HG02943 (cell line): Measurements from ENCODE around the gene GNA14.
"Not testable (repeated sequence)": the region's sequence is repeated elsewhere in the genome, so short reads cannot be mapped to it uniquely, and the experiment has no call there.

ENCODE experiments used
- ATAC-seq: cut with Tn5 transposase; IDR thresholded peaks from one replicate; pipeline ENCODE4 v1.9.1; 2021; ENCODE audit warnings: mild to moderate bottlenecking, low read depth, moderate library complexity; ENCODE audit not compliant: unreplicated experiment

Gene GNA14

DNA sequence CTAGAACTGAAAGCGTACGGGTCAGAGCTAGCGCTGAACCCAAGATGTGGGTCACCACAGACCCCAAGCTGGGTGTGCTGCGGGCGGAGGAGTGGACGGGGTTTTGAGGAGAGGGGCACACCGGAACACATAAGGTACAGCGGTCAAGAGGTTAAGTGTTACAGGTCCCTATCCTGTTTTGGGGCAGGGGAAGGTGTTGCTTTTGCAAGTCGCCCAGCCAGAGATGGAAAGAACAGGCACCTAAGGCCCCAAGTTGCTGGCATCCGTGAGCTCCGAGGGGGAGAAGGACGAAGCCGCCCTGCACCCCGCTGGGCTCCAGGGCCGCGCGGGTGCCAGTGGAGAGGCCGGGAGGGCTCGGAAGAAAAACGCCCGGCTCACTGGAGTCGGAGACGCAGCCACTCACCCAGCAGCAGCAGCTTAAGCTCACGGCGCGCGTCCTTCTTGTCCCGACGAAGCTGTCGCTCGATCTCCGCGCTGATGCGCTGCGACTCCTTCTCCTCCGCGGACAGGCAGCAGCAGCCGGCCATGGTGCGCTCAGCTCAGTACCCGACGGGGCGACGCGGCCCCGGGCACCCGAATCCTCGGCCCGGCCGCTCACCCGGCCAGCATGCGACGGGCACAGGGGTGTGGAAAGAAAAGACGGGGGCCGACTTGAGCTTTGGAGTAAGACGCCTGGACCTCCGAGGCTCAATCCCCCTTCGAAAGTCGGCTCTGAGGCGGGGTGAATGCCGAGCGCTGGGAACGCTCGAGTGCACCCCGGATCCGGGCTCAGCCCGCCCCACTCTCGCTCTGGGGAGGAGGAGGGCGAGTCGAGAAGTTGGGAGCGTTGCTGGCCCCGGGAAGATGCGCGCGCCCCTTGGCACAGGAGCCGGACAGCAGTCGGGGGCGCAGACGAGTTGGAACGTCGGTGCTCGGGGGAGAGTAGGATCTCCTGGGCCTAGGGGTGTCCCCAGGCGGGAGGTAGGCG lies 572 bp downstream of the GNA14 start:
- no peak for ATAC-seq

DNA sequence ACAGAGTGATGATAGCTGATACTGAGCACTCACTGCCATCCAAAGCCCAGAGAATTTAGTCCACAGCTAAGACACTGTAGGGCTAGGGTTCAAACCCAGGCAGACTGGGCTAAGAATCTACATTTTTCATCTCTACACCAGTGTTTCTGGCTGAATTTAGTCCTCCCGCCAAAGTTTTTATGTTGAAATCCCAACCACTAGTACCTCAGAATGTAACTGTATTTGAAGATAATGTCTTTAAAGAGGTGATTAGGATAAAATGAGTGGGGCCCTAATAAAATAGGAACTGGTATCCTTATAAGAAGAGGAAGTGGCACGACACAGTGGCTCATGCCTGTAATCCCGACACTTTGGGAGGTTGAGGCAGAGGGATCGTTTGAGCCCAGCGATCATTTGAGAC lies 4.3 kb downstream of the GNA14 start:
- ATAC-seq: no peak

DNA sequence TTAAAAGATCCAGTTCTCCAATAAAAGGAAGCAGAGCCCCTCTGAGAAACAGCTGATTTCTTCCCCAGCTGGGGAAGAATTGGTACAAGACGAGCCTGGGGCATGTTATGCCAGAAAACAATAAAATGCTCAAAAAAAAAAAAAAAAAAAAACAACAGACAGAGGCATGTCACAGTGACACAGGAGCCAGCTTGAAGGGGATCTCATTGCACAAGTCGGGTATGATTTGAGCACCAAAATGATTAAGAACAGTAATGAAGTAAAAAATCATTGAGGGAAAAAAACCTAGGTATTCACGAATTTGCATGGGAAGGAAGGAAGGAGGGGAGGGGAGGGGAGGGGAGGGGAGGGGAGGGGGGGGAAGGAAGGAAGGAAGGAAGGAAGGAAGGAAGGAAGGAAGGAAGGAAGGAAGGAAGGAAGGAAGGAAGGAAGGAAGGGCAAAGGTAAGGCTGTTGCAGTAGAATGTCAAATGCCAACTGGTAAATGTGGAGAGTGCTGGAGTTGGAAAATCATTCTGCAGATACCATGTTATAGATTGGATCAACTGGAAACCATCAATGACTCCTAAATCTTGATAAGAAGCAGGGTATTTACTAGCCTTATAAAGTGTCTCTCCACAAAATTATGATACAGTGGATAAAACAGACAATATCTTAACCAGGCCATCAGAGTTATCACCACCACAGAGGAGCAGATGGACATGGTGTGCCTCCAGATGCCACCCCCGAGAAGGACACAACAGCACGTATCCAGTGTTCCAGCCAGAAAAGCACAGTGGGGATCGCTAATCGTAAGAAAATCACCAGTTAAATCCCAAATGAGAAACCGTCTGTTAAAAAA lies 7.2 kb downstream of the GNA14 start:
- ATAC-seq: no peak

DNA sequence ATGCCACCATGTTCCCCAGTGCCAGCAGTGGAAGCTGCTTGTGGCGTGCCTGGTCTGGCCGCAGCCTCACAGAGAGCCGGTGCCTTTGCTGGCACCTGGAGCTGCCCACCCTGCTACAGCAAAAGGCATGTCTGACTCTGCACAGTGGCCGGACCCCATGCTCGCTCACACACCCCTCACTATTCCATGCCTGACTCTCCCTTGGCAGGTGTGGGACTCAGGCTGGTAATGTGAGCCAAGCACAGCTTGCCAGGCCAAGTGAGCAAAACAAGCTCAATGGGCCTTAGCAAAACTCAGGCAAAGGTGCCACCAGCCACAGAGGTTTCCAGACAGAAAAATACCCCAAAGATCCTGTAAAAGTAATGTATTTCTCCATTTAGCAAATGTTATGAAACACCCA lies 15.5 kb downstream of the GNA14 start:
- no peak for ATAC-seq

DNA sequence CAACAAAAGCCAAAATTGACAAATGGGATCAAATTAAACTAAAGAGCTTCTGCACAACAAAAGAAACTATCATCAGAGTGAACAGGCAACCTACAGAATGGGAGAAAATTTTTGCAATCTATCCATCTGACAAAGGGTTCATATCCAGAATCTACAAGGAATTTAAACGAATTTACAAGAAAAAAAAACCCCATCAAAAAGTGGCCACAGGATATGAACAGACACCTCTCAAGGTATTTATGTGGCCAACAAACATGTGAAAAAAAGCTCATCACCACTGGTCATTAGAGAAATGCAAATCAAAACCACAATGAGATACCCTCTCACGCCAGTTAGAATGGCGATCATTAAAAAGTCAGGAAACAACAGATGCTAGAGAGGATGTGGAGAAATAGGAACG lies 19.3 kb downstream of the GNA14 start:
- ATAC-seq: not testable (repeated sequence)

GRCh38 chr9:77616191-77616590 lies 31.9 kb downstream of the GNA14 start:
- no peak for ATAC-seq

DNA sequence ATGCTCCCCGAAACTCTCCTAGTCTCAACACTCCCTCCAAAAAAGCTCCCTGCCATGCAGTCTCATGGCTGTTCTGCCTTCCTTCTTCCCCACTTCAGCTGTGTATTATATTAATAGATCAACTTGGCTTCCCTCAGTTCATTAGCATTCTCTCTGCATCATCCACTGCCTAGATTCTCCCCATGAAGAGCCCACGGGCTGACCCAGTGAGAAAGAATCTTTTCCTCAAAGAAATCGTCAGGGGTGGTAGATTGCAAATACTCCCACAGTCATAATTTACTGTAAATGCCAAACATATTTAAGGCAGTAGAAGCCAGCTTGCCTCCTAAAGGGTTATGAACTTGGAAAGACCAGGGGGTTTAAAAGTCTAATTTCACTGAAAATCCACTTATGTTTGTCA lies 33.5 kb downstream of the GNA14 start:
- ATAC-seq: no peak

- ATAC-seq: no peak
These were observed 41.6 kb downstream of the GNA14 start for GRCh38 chr9:77606526-77606925.

- ATAC-seq: no peak
These were observed 42.5 kb downstream of the GNA14 start for GRCh38 chr9:77605449-77606220.

- ATAC-seq: no peak
These were observed 43.8 kb downstream of the GNA14 start for GRCh38 chr9:77604316-77604715.

GRCh38 chr9:77602852-77603251 lies 45.3 kb downstream of the GNA14 start:
- ATAC-seq: no peak

- ATAC-seq: no peak
These were observed 46.5 kb downstream of the GNA14 start for GRCh38 chr9:77601476-77602099.

- ATAC-seq: no peak
These were observed 47.3 kb downstream of the GNA14 start for GRCh38 chr9:77600810-77601209.

GRCh38 chr9:77599492-77599891 lies 48.6 kb downstream of the GNA14 start:
- ATAC-seq: no peak

- no peak for ATAC-seq
These were observed 49.1 kb downstream of the GNA14 start for GRCh38 chr9:77598991-77599390.

- ATAC-seq: no peak
These were observed 49.6 kb downstream of the GNA14 start for GRCh38 chr9:77598524-77598923.

GRCh38 chr9:77597057-77597456 lies 51.1 kb downstream of the GNA14 start:
- ATAC-seq: no peak

- no peak for ATAC-seq
These were observed 52.6 kb downstream of the GNA14 start for GRCh38 chr9:77595426-77596095.

DNA sequence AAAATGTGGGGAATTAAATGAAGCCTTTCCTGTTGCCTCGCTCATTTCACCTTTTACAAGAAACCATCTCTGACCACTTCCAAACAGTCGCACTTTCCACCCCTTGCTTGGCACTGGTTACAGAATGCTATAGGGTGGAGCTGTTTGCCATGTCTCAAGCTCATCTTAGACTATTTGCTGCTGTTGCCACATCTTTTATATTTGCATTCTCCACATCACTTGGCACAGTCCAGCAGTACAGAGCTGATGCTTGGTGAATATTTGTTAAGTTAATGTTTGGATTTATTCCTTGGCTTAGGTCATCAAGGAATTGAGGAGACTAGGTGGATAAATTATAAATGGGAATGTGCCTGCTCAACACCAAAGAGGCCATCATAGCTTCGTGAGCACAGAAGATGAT lies 53.2 kb downstream of the GNA14 start:
- no peak for ATAC-seq

DNA sequence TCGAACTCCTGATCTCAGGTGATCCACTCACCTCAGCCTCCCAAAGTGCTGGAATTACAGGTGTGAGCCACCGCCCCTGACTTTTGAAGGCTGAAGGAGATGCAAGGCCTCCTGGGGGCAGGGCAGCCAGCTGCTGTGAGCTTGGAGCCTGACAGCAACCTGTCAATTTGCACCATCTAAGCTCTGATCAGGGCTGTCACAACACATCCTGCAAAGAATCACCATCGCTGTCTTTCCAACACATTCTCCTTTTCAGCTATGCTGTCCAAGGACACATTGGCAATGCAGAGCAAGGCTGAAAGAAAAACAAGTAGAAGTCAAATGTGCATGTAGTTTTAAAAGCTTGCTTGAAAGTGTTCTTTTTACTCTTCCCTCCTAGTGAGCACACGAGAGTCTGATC lies 54.6 kb downstream of the GNA14 start:
- no peak for ATAC-seq
